ENCODE measurements around the gene SDR42E1.

DNA sequence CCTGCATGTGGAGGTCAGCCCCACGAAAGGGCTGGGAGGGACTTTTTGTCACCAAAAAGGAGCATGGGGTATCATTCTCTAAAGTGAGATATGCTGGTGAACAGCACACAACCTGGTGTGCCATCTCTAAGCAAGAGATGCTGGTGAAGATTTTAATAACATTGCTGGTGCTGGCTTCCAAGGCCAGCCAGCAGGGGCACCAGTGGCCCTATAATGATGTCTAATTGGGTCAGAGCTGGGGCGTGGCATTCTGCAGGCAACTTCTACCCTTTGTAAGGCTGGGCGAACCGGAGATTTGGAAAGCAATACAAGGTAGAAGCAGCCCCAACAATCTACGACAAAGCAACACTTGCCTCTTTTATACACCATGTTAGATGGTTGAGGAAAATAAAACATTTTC, 16.8 kb downstream of the SDR42E1 start:
- TF ChIP-seq, protein P1, sequence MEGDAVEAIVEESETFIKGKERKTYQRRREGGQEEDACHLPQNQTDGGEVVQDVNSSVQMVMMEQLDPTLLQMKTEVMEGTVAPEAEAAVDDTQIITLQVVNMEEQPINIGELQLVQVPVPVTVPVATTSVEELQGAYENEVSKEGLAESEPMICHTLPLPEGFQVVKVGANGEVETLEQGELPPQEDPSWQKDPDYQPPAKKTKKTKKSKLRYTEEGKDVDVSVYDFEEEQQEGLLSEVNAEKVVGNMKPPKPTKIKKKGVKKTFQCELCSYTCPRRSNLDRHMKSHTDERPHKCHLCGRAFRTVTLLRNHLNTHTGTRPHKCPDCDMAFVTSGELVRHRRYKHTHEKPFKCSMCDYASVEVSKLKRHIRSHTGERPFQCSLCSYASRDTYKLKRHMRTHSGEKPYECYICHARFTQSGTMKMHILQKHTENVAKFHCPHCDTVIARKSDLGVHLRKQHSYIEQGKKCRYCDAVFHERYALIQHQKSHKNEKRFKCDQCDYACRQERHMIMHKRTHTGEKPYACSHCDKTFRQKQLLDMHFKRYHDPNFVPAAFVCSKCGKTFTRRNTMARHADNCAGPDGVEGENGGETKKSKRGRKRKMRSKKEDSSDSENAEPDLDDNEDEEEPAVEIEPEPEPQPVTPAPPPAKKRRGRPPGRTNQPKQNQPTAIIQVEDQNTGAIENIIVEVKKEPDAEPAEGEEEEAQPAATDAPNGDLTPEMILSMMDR (IDR thresholded peaks at IDR 0.05): no peak
- TF ChIP-seq POLR2A (IDR thresholded peaks at IDR 0.05): no peak
